Body of pancreas (tissue), 4 donors: ENCODE measurements around the gene IGSF9.

ENCODE experiments used
- POLR2A ChIP-seq, 3 donors: fragments of 450-650 bp; IDR thresholded peaks; one replicate each; pipeline ENCODE4 v1.6.1; 2016; ENCODE audit warnings: antibody characterized with exemption in 3 of 3, mild to moderate bottlenecking in 2 of 3
- TF ChIP-seq, protein P1 (sequence below), 7 experiments: fragments of 450-650 bp in 4 of 7; fragments of 200-600 bp in 3 of 7; sonication (generic) in 3 of 7; IDR thresholded peaks; one replicate each; pipeline ENCODE4 v1.5.1; 2016 to 2019; ENCODE audit warnings: antibody characterized with exemption in 7 of 7

- no peak for TF ChIP-seq POLR2A (IDR thresholded peaks at IDR 0.05)
- TF ChIP-seq, protein P1, sequence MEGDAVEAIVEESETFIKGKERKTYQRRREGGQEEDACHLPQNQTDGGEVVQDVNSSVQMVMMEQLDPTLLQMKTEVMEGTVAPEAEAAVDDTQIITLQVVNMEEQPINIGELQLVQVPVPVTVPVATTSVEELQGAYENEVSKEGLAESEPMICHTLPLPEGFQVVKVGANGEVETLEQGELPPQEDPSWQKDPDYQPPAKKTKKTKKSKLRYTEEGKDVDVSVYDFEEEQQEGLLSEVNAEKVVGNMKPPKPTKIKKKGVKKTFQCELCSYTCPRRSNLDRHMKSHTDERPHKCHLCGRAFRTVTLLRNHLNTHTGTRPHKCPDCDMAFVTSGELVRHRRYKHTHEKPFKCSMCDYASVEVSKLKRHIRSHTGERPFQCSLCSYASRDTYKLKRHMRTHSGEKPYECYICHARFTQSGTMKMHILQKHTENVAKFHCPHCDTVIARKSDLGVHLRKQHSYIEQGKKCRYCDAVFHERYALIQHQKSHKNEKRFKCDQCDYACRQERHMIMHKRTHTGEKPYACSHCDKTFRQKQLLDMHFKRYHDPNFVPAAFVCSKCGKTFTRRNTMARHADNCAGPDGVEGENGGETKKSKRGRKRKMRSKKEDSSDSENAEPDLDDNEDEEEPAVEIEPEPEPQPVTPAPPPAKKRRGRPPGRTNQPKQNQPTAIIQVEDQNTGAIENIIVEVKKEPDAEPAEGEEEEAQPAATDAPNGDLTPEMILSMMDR (IDR thresholded peaks at IDR 0.05): no peak
These were observed 42.6 kb upstream of the IGSF9 start for GRCh38 chr1:159988006-159988405.
